RWPE2 (cell line): ENCODE measurements around the gene HPGD.

Experiments
- ATAC-seq: fragments of 200-7000 bp; cut with Tn5 transposase; 3 replicates; pipeline ENCODE4 v1.9.1; 2021; ENCODE audit warnings: low read depth
- DNase-seq: peaks from one replicate; pipeline ENCODE4 v3.0.0-alpha.2; 2020; ENCODE audit warnings: low spot score
- H3K27ac ChIP-seq: fragments of 450-650 bp; 2 replicates; pipeline ENCODE4 v1.5.1; 2017; ENCODE audit warnings: mild to moderate bottlenecking; ENCODE audit not compliant: poor library complexity, severe bottlenecking
- H3K27me3 ChIP-seq: fragments of 250-450 bp; sonication (Bioruptor Pico); 2 replicates; pipeline ENCODE4 v1.5.1; 2021; ENCODE audit warnings: mild to moderate bottlenecking, moderate library complexity; ENCODE audit not compliant: insufficient read depth, poor library complexity, severe bottlenecking
- H3K36me3 ChIP-seq: fragments of 250-450 bp; sonication (Bioruptor Pico); 2 replicates; pipeline ENCODE4 v1.5.1; 2020; ENCODE audit warnings: low read depth, mild to moderate bottlenecking, moderate library complexity
- H3K4me1 ChIP-seq: fragments of 250-450 bp; sonication (Bioruptor Pico); 2 replicates; pipeline ENCODE4 v1.5.1; 2021; ENCODE audit warnings: mild to moderate bottlenecking, moderate library complexity; ENCODE audit not compliant: insufficient read depth, poor library complexity, severe bottlenecking
- H3K4me3 ChIP-seq: fragments of 250-450 bp; sonication (Bioruptor Pico); 2 replicates; pipeline ENCODE4 v1.5.1; 2021; ENCODE audit warnings: mild to moderate bottlenecking, moderate library complexity; ENCODE audit not compliant: severe bottlenecking
- H3K9me3 ChIP-seq: fragments of 250-450 bp; sonication (Bioruptor Pico); 2 replicates; pipeline ENCODE4 v1.5.1; 2021; ENCODE audit warnings: mild to moderate bottlenecking, moderate library complexity; ENCODE audit not compliant: severe bottlenecking
- CTCF ChIP-seq: fragments of 450-650 bp; IDR thresholded peaks from one replicate; pipeline ENCODE4 v1.5.1; 2017; ENCODE audit warnings: mild to moderate bottlenecking, moderate library complexity; ENCODE audit not compliant: poor library complexity, severe bottlenecking

HPGD gene

DNA sequence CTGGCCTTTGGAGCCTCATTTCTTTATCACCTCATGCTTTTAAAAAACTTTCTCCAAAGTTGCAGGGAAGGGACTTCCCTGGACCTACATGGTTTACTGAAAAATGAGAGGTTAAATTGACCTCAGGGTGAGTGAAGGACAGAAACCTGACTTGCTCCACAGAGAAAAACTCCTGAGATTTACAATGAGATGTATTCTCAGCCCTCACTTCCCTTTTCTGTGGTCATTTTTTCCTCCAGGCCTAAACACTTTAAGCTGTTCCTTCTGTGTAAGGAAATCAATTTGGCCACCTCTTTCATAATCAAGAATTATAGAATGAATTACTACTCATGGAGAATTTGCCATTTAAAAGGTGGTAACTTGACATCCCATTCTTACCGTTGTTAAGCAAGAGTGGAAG is 77.9 kb downstream of the HPGD start:
- ATAC-seq, result no peak
- H3K36me3 ChIP-seq, result no peaks in the 10 kb centered on the region

More for the DNA sequence above, 77.9 kb downstream of the HPGD start:
- no peaks in the 10 kb centered on the region for H3K9me3 ChIP-seq
- H3K4me3 ChIP-seq, result no peak overlapping the region
- H3K27ac ChIP-seq, result no peak overlapping the region
- no peak for DNase-seq
- H3K4me1 ChIP-seq, result no peaks in the 10 kb centered on the region
- no peak for TF ChIP-seq CTCF
- H3K27me3 ChIP-seq, result no peaks in the 10 kb centered on the region
